SH-SY5Y (cell line): ENCODE data around the gene CRIM1.

Source experiments
- GATA2 ChIP-seq: IDR thresholded peaks from 2 replicates; pipeline ENCODE4 v1.6.1; 2011; ENCODE audit warnings: mild to moderate bottlenecking, low read depth, low read length
- GATA3 ChIP-seq: IDR thresholded peaks from 2 replicates; pipeline ENCODE4 v1.6.1; 2011; ENCODE audit warnings: low read depth, mild to moderate bottlenecking, low read length, moderate library complexity

CRIM1 gene

DNA sequence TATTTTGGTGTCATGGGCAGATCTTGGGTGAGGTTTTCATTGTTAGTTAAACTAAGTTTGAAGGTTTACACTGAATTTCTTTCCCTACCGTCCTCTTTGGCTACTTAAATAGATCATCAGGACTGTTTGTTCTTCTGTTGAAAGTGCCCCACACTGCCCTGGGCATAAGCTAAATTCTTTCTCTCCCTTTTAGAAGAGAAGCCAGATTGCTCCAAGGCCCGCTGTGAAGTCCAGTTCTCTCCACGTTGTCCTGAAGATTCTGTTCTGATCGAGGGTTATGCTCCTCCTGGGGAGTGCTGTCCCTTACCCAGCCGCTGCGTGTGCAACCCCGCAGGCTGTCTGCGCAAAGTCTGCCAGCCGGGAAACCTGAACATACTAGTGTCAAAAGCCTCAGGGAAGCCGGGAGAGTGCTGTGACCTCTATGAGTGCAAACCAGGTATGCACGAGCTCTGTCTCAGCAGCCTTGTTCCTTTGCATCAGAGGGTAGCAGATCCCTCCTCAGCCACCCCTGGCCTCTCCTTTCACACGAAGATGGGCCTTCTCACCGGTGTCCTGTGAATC lies 85.6 kb downstream of the CRIM1 start:
- TF ChIP-seq GATA2 (no peak), GATA3 (no peak)

DNA sequence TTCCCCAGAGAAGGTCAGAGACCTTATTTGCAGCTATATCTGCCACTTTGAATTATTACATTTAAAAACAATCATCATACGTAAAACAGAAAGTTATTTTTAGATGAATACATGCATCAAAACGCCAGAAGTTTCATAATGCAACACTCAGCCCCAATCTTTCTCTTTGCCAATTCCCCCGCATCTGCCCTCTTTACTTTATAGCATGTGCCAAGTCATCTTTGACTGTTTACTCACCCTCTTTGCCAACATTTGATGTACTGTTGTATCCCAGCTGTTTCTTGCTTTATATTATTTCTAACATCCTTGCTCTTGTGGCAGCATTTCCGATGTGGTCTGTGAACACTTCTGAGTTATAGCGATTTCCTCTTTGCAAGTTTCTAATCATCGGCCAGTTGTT lies 86.2 kb downstream of the CRIM1 start:
- TF ChIP-seq GATA3 (no peak), GATA2 (no peak)

DNA sequence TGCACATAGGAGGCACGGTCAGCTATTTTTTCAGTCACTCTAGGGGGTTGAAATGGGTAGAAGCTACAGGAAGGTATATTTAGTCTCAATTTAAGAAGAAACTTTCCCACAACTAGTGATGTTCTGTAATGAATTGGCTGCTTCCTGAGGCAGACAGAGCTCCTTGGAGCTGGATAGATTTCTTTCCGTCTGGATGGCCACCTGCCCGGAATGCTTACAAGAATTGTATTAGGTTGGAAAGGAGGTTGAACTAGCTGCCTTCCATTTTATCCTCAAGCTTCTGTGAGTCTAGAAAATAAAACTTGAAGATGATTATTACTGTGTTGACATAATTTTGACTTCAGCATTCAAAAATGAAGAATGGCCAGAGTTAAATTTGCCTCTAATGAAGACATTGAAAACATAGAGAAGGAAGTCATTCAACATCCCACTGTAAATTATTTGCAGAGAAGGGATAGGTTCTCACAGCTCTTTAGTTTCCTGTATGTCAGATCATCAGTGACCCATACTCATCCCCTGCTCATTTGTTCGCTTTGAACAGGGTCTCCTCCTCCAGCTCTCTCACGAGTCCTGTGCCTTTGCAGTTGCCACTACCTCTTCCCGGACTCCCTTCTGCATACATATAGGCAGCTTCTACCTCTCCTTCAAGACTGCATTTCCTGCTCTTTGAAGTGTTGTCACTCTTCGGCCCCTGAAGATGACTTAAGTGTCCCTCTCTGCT lies 88.8 kb downstream of the CRIM1 start:
- TF ChIP-seq GATA3: no peak
- TF ChIP-seq GATA2: no peak

GRCh38 chr2:36445185-36445866 lies 89.7 kb downstream of the CRIM1 start:
- TF ChIP-seq GATA2 (no peak), GATA3 (no peak)

DNA sequence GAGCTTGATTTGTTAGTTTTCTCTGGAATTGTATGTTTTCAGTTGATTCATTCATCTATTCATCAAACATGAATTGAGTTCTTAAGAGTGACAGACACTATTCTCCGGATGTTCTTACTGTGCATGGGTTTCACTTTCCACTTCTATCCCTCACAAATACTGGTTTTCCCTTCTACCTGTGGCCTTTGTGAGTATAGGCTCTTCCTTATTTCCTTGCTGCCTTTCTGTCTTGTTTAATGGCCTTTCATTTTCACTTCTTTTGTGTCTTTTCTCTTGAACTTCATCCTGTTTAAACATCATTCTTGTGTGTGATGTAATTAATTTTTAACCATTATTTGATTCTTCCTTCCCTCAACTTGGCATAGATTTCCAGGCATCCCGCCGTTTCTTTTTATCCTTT lies 90.7 kb downstream of the CRIM1 start:
- TF ChIP-seq GATA2: no peak
- TF ChIP-seq GATA3: no peak

- TF ChIP-seq GATA2 (no peak), GATA3 (no peak)
Measured at GRCh38 chr2:36449213-36449612, 93.6 kb downstream of the CRIM1 start.

DNA sequence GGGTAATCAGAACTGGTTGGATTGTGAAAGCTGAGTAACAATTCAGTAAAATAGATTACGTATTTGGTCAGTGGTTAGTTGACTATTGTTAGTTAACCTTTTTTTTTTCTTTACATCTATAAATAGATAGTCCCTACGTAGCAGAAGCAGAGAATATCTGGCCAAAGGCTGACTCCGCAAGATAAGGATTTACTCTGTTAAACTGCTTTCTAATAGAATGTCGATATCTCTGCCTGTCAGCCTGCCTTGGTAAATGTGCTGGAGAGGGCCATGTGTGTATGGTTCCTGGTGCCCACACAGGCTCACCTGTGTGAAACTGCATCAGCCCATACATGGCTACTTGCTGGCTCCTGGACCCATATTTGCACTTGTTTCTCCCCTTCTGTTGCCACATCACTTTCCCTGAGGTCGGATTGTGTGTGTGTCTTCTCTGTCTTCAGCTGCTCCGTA lies 94.4 kb downstream of the CRIM1 start:
- TF ChIP-seq GATA3 (no peak), GATA2 (no peak)

DNA sequence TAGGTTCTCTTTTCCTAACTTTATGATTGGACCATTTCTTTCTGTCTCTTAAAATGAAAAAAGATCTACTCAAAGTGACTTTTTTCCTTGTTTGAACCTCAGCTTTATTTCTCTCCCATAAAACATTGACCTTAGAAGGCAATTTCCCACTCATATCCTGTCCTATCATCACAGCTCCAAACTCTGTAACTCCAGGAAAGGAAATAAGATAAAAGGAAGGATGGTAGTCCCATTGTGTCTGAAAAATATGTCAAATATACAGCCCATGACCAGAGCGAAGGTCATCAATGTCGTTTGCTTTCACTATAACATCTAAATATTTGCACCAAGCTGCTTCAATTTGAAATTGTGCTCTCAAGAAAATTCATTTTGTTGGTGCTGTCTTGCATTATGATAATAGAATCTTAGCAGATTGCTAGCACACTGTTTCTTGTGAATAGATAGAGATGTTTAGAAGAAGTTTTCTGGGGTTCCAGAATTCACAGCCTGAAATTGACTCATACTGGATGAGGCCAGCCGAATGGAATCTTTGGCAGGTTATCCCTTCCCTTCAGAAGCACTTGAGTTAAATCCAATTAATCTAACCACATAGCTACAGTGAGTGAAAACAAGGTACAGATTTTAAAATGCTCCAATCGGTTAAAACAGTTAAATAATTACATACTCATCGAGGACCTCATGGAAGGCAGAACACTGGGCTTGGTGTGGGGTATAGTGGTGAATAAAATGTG lies 95.1 kb downstream of the CRIM1 start:
- TF ChIP-seq GATA2: no peak
- TF ChIP-seq GATA3: no peak

- TF ChIP-seq GATA2: no peak
- no peak for TF ChIP-seq GATA3
Measured at GRCh38 chr2:36451512-36451911, 95.9 kb downstream of the CRIM1 start.

- no peak for TF ChIP-seq GATA3
- TF ChIP-seq GATA2: no peak
Measured at GRCh38 chr2:36452260-36452659, 96.7 kb downstream of the CRIM1 start.

GRCh38 chr2:36453652-36454051 lies 98.1 kb downstream of the CRIM1 start:
- no peak for TF ChIP-seq GATA3
- no peak for TF ChIP-seq GATA2

GRCh38 chr2:36455011-36455410 lies 99.4 kb downstream of the CRIM1 start:
- TF ChIP-seq GATA2 (no peak), GATA3 (no peak)

- TF ChIP-seq GATA2 (no peak), GATA3 (no peak)
Measured at GRCh38 chr2:36455788-36456187, 100.2 kb downstream of the CRIM1 start.

DNA sequence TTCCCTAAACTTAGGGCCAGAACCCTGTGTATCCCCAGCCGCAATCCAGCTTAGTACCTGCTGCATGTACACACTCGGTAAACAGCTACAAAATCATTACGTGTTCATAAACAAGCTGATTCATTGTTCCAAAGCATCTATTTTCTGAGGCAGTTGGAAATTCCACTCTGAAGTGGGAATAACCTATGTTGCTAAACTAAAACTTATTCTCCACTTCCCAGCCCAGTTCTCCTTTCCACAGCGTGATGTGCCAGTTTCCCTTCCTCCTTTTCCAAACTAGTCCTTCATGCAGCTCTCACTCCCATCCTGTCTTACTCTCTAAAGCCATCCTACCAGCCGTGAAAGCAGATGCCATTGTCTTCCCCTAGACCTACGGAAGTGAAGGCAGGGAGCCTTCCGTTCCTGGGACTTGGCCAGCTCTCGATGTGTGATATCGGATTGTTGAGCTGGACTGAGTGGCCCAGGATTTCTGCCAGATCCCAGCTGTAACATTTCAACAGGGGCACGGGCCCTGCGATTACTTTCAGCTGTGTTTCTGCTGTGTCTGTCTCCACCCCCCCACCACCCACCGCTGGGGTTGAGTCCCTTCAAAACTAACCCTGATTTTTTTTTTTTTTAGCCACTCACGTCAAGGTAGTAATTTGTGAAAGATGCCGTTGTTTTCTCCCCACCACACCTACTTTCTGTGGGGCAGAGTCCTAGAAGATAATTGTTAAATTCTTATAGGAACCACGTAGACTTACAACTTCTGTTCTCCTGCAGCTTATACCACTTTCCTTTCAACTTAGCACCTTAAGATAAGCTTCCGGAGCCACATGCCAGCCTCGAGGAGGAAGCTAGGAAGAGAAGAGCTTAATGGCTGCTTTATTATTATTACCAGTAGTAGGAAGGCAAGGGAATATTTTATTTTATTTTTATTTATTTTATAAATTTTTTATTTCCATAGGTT lies 100.9 kb downstream of the CRIM1 start:
- TF ChIP-seq GATA3 (no peak), GATA2 (no peak)
